ENCODE results near the gene RLN3. TPM values are rescaled to one million over a fixed set of nuclear protein-coding genes. Genes with fewer than 3 reads are reported as not detected.

Gene RLN3
- total RNA-seq, 4 donors from 2014 or later: not detected

GRCh38 chr19:14000691-14001375, 27.1 kb upstream of the RLN3 start:
- no peak for ATAC-seq (ENCODE audit: low FRiP score)
- no peak for TF ChIP-seq CTCF (IDR thresholded peaks at IDR 0.05)
- DNase-seq (ENCODE audit: low spot score): no peak

- TF ChIP-seq CTCF (IDR thresholded peaks at IDR 0.05): no peak
- DNase-seq (ENCODE audit: low spot score) (no peak), ATAC-seq (ENCODE audit: low FRiP score) (no peak)
Observed at GRCh38 chr19:14002571-14003250, 25.2 kb upstream of the RLN3 start.

- ATAC-seq (ENCODE audit: low FRiP score) (no peak), DNase-seq (ENCODE audit: low spot score) (no peak)
- no peak for TF ChIP-seq CTCF (IDR thresholded peaks at IDR 0.05)
Observed at GRCh38 chr19:14003251-14004055, 24.5 kb upstream of the RLN3 start.

- DNase-seq (ENCODE audit: low spot score) (no peak), ATAC-seq (ENCODE audit: low FRiP score) (no peak)
- no peak for TF ChIP-seq CTCF (IDR thresholded peaks at IDR 0.05)
Observed at GRCh38 chr19:14004619-14005348, 23.2 kb upstream of the RLN3 start.

GRCh38 chr19:14005349-14006084, 22.4 kb upstream of the RLN3 start:
- ATAC-seq (ENCODE audit: low FRiP score): peak; percentile 78
- TF ChIP-seq CTCF (IDR thresholded peaks at IDR 0.05): no peak
- peak; percentile 84 for DNase-seq (ENCODE audit: low spot score)

- peak; percentile 100 for DNase-seq (ENCODE audit: low spot score)
- TF ChIP-seq CTCF (IDR thresholded peaks at IDR 0.05): no peak
- ATAC-seq (ENCODE audit: low FRiP score): peak; percentile 95
Observed at GRCh38 chr19:14006085-14006765, 21.7 kb upstream of the RLN3 start, which contains the start of gene RFX1. Gene RFX1 (minus strand): TSS chr19:14006320. CDS start chr19:13993843, 12,477 bp downstream.

All from omental fat pad (tissue), 4 donors.